Measurements from ENCODE around the gene SNX18. TPM values are rescaled to one million over a fixed set of nuclear protein-coding genes. Genes with fewer than 3 reads are reported as not detected.

Gene SNX18
- total and polyA plus RNA-seq, 2 of the 4 experiments (the other 2 are of a cell fraction): 31.2 to 50.0 TPM

- no peak for TF ChIP-seq MAFK (IDR thresholded peaks at IDR 0.05; ENCODE audit: low read depth, low read length)
- TF ChIP-seq BHLHE40 (IDR thresholded peaks at IDR 0.05; ENCODE audit: low read depth, low read length): no peak
- no peak for TF ChIP-seq NFE2L2 (IDR thresholded peaks at IDR 0.05; ENCODE audit: low read depth, low read length)
- no peak for TF ChIP-seq FOS (IDR thresholded peaks at IDR 0.05; ENCODE audit: low read depth, low read length)
- TF ChIP-seq CEBPB (IDR thresholded peaks at IDR 0.05; ENCODE audit: low read depth, low read length): no peak
- no peak for TF ChIP-seq CTCF (conservative IDR thresholded peaks at IDR 0.05; ENCODE audit: low read depth, low read length)
- no peak for TF ChIP-seq POLR2A (IDR thresholded peaks at IDR 0.05; ENCODE audit: low read depth, low read length)
- no peak for TF ChIP-seq MXI1 (IDR thresholded peaks at IDR 0.05; ENCODE audit: borderline replicate concordance, low read depth, low read length)
- TF ChIP-seq MAZ (IDR thresholded peaks at IDR 0.05; ENCODE audit: borderline replicate concordance, low read depth, low read length): no peak
- no peak for TF ChIP-seq RCOR1 (IDR thresholded peaks at IDR 0.05; ENCODE audit: insufficient replicate concordance, low read length)
- no peak for TF ChIP-seq RFX5 (IDR thresholded peaks at IDR 0.05; ENCODE audit: low read depth, low read length)
- no peak for TF ChIP-seq USF2 (IDR thresholded peaks at IDR 0.05; ENCODE audit: low read depth, low read length)
- no peak for TF ChIP-seq SMC3 (IDR thresholded peaks at IDR 0.05; ENCODE audit: low read depth, low read length)
- no peak for TF ChIP-seq CHD1 (IDR thresholded peaks at IDR 0.05; ENCODE audit: low read depth, low read length)
- no peak overlapping the region for H3K18ac ChIP-seq (ENCODE audit: low read depth, low read length)
- no peaks in the 10 kb centered on the region for H3K9me3 ChIP-seq (ENCODE audit: control insufficient read depth, insufficient read depth, low read length)
- H2AK5ac ChIP-seq (ENCODE audit: low read depth, low read length): no peak overlapping the region
- POLR2A ChIA-PET (ENCODE audit: unreplicated experiment): no interaction called here
- H3K56ac ChIP-seq (ENCODE audit: extremely low read depth, insufficient read depth, low read length): no peak overlapping the region
- H3K79me1 ChIP-seq (ENCODE audit: low read depth in 1 of 2, low read length in 2 of 2): peaks cover 35 to 79% of the 10 kb centered on the region in 2 experiments
- no peak overlapping the region for H4K8ac ChIP-seq (ENCODE audit: low read depth in 2 of 2, low read length in 2 of 2)
- CTCF ChIA-PET: no interaction called here
- in situ Hi-C loops (cut with MboI; ENCODE audit: low sequenced_read_pairs) (no loop called here), dilution Hi-C loops (cut with HindIII; ENCODE audit: low sequenced_read_pairs, unreplicated experiment) (no loop called here), intact Hi-C loops (cut with micrococcal nuclease) (no loop called here)
- peaks cover 32% of the 10 kb centered on the region for H4K20me1 ChIP-seq (ENCODE audit: insufficient read depth, low read length)
- H2BK20ac ChIP-seq (ENCODE audit: low read depth, low read length): no peak overlapping the region
- no peak overlapping the region for H3K4me2 ChIP-seq (ENCODE audit: low read depth, low read length)
- H4K5ac ChIP-seq (ENCODE audit: low read depth, low read length): no peak overlapping the region
- H3K4me3 ChIP-seq (ENCODE audit: insufficient read depth, low read depth, low read length): no peak overlapping the region
- H3K9me1 ChIP-seq (ENCODE audit: insufficient read depth, low read length): peaks cover 30% of the 10 kb centered on the region
- H2AFZ ChIP-seq (replicated peaks; ENCODE audit: low read length, poor library complexity): no peak overlapping the region
- no TSS peak for BruUV-seq (replicated peaks)
- DNase-seq: no peak
- no peak overlapping the region for H3K9ac ChIP-seq (ENCODE audit: low read depth, low read length)
- WGBS, 2 experiments (ENCODE audit: extremely low coverage in 2 of 2, insufficient read length in 1 of 2): 60% methylated on average over 2 of the region's 11 CpGs; no CpG with 5 or more reads in 1 of the 2 experiments
- H3K14ac ChIP-seq (replicated peaks; ENCODE audit: low read depth, low read length): no peak overlapping the region
- H3K4me1 ChIP-seq (ENCODE audit: control insufficient read depth, insufficient read depth, low read length): peaks cover 9% of the 10 kb centered on the region
- H3K4ac ChIP-seq (ENCODE audit: low read depth, low read length): no peak overlapping the region
- no peak overlapping the region for H2BK5ac ChIP-seq (ENCODE audit: low read depth, low read length, poor library complexity, severe bottlenecking)
- peaks cover 44% of the 10 kb centered on the region for H3K36me3 ChIP-seq (ENCODE audit: control insufficient read depth, insufficient read depth, low read length)
- H3K23ac ChIP-seq (ENCODE audit: low read depth, low read length): no peak overlapping the region
- H3K27ac ChIP-seq (ENCODE audit: insufficient read depth, low read length): no peak overlapping the region
- H2BK15ac ChIP-seq (ENCODE audit: low read depth, low read length): no peak overlapping the region
- H2AK9ac ChIP-seq (replicated peaks; ENCODE audit: low read depth, low read length, poor library complexity): no peak overlapping the region
- ATAC-seq (ENCODE audit: low read depth): no peak
- no peaks in the 10 kb centered on the region for H3K27me3 ChIP-seq (ENCODE audit: control insufficient read depth, insufficient read depth, low read length)
- H2BK120ac ChIP-seq (ENCODE audit: low read depth, low read length): no peak overlapping the region
- H4K91ac ChIP-seq (ENCODE audit: insufficient read depth, low read depth, low read length): no peak overlapping the region
Observed at GRCh38 chr5:54551926-54552325, 34.4 kb downstream of the SNX18 start.
